Spleen (tissue), 11 donors: ENCODE data around the gene FLT3LG. TPM values are rescaled to one million over a fixed set of nuclear protein-coding genes. Genes with fewer than 3 reads are reported as not detected.

ENCODE experiments used
- DNase-seq: peaks from one replicate; pipeline ENCODE4 v3.0.0-alpha.2; 2020
- H3K27ac ChIP-seq, 8 donors: fragments of 200-600 bp; sonication (generic) in 7 of 8; 1 replicate in 4 of 8; 2 replicates in 4 of 8; pipeline versions ENCODE4 v1.5.0 to v1.8.0; 2016 to 2021; ENCODE audit warnings: inconsistent platforms in 4 of 8, mild to moderate bottlenecking in 4 of 8, moderate library complexity in 1 of 8
- H3K27me3 ChIP-seq, 7 donors: fragments of 200-600 bp; sonication (generic) in 6 of 7; replicated peaks in 1 of 7; 1 replicate in 4 of 7; 2 replicates in 3 of 7; pipeline versions ENCODE4 v1.5.0 to v1.8.0; 2016 to 2021; ENCODE audit warnings: inconsistent platforms in 3 of 7, mild to moderate bottlenecking in 1 of 7
- H3K36me3 ChIP-seq, 6 donors: fragments of 200-600 bp; sonication (generic) in 5 of 6; 1 replicate in 4 of 6; 2 replicates in 2 of 6; pipeline versions ENCODE4 v1.5.0 to v1.8.0; 2016 to 2021; ENCODE audit warnings: inconsistent platforms in 2 of 6
- H3K4me1 ChIP-seq, 6 donors: fragments of 200-600 bp; sonication (generic) in 5 of 6; 1 replicate in 3 of 6; 2 replicates in 3 of 6; pipeline versions ENCODE4 v1.5.0 to v1.8.0; 2016 to 2021; ENCODE audit warnings: inconsistent platforms in 3 of 6
- H3K4me3 ChIP-seq, 8 donors: fragments of 200-600 bp; sonication (generic) in 7 of 8; 1 replicate in 4 of 8; 2 replicates in 4 of 8; pipeline versions ENCODE4 v1.5.0 to v1.8.0; 2016 to 2021; ENCODE audit warnings: inconsistent platforms in 4 of 8, mild to moderate bottlenecking in 4 of 8, moderate library complexity in 2 of 8
- H3K9me3 ChIP-seq, 8 donors: fragments of 200-600 bp; sonication (generic) in 7 of 8; 1 replicate in 4 of 8; 2 replicates in 4 of 8; pipeline versions ENCODE4 v1.5.0 to v1.8.0; 2016 to 2021; ENCODE audit warnings: inconsistent platforms in 4 of 8
- CTCF ChIP-seq, 11 experiments: fragments of 200-600 bp in 7 of 11; fragments of 450-650 bp in 4 of 11; sonication (generic) in 4 of 11; IDR thresholded peaks in 8 of 11; conservative IDR thresholded peaks in 3 of 11; 1 replicate in 7 of 11; 2 replicates in 4 of 11; pipeline versions ENCODE4 v1.4.0 to v1.8.0; 2016 to 2021; ENCODE audit warnings: antibody characterized with exemption in 11 of 11, inconsistent platforms in 4 of 11, mild to moderate bottlenecking in 1 of 11
- POLR2A ChIP-seq, 3 donors: fragments of 450-650 bp; IDR thresholded peaks; one replicate each; pipeline ENCODE4 v1.5.1; 2017; ENCODE audit warnings: antibody characterized with exemption in 3 of 3, mild to moderate bottlenecking in 1 of 3
- POLR2AphosphoS5 ChIP-seq, 3 donors: sonication (generic); formaldehyde crosslinking; IDR thresholded peaks; one replicate each; pipeline ENCODE4 v1.5.1; 2017; ENCODE audit warnings: antibody characterized with exemption in 3 of 3
- WGBS, 5 donors: extraction: QIAGEN DNeasy Blood & Tissue Kit in 3 of 5; methylation state at CpG; one replicate each; pipeline versions ENCODE4 v1.1.5 to v1.1.7; 2013 to 2018; 5-methylcytosine and 5-hydroxymethylcytosine counted together
- intact Hi-C: fragments of 100-400 bp; cut with DNase I; formaldehyde crosslinking; loops from one replicate; pipeline ENCODE4 v1.15.0; 2023; ENCODE audit warnings: low total_unique reads
- polyA plus RNA-seq, 3 donors: library from polyadenylated mRNA; stranded (reverse); fragments of 200-250 nt; gene quantifications; one replicate each; pipeline ENCODE4 v1.2.1, GENCODE V29; 2013
- total RNA-seq, 7 donors: library from RNA; depleted of rRNA in 3 of 7; stranded (reverse); fragments of >200 nt in 3 of 7; fragmentation: NEBNext Ultra II Directional in 4 of 7; extraction: Animal tissue kit (Norgen Biotek cat#: 25700) in 4 of 7; gene quantifications; one replicate each; pipeline versions ENCODE4 v1.1.0 to v1.2.1, GENCODE V29; 2016 to 2021
- donor health status: healthy with polysubstance abuse.
- donor health status: DM: no; HTN: no; CAD: no; lungs with moderate emphysema.
- donor health status: DM: no; HTN: no; CAD: no.
- donor health status: Bipolar disorder and iron deficiency.
- donor health status: healthy.
- donor health status: DM: no; HTN: no; CAD: no.
- donor health status: DM: yes; HTN: yes; CAD: no.

The FLT3LG gene
- total and polyA plus RNA-seq, 10 donors, result 11.2 to 32.8 (median 22.0) TPM

- DNase-seq, result no peak
- peaks cover 0 to 73% (median 35%) of the 10 kb centered on the region in 6 donors for H3K36me3 ChIP-seq
- intact Hi-C loops, result no loop called here
Measured at GRCh38 chr19:49468199-49468598, 5.8 kb upstream of the FLT3LG start.

GRCh38 chr19:49468746-49469447 lies 5.1 kb upstream of the FLT3LG start:
- no peaks in the 10 kb centered on the region for H3K9me3 ChIP-seq
- peaks cover 0 to 69% (median 32%) of the 10 kb centered on the region in 6 donors for H3K36me3 ChIP-seq
- H3K4me1 ChIP-seq, result peaks cover 28 to 68% (median 48%) of the 10 kb centered on the region in 6 donors
- TF ChIP-seq POLR2AphosphoS5 (IDR thresholded peaks at IDR 0.05) (peak in 2 of 3 donors; percentile 81), POLR2A (IDR thresholded peaks at IDR 0.05) (no peak), CTCF (IDR thresholded peaks at IDR 0.05 in 8 of 11, conservative IDR thresholded peaks at IDR 0.05 in 3 of 11) (peak in 1 of 11 experiments; percentile 4)
- WGBS, 5 donors, result 44 to 47% (median 46%) methylated on average over 15 of the region's 15 CpGs
- H3K27me3 ChIP-seq, result no peaks in the 10 kb centered on the region
- H3K4me3 ChIP-seq, result peak overlapping the region in 1 of 8 donors; percentile 31
- DNase-seq, result peak; percentile 92
- intact Hi-C loops, result no loop called here
- peak overlapping the region; percentile 60 to 89 (median 72) for H3K27ac ChIP-seq

More at GRCh38 chr19:49468199-49468598, 5.8 kb upstream of the FLT3LG start:
- Histone ChIP-seq H3K4me1 (peaks cover 23 to 62% (median 42%) of the 10 kb centered on the region in 6 donors), H3K27ac (peak overlapping the region; percentile 60 to 89 (median 72)), H3K4me3 (no peak overlapping the region), H3K9me3 (no peaks in the 10 kb centered on the region), H3K27me3 (no peaks in the 10 kb centered on the region)
- WGBS, 5 donors, result 86 to 94% (median 89%) methylated on average over 15 to 19 of the region's 19 CpGs
- TF ChIP-seq CTCF (IDR thresholded peaks at IDR 0.05 in 8 of 11, conservative IDR thresholded peaks at IDR 0.05 in 3 of 11), result no peak
- TF ChIP-seq POLR2AphosphoS5 (IDR thresholded peaks at IDR 0.05), result peak in 1 of 3 donors; percentile 31

- peak overlapping the region; percentile 60 to 89 (median 72) for H3K27ac ChIP-seq
- 31 to 50% (median 48%) methylated on average over 21 to 25 of the region's 25 CpGs for WGBS, 5 donors
- intact Hi-C loops, result no loop called here
- no peaks in the 10 kb centered on the region for H3K27me3 ChIP-seq
- peak; percentile 94 for DNase-seq
- H3K9me3 ChIP-seq, result no peaks in the 10 kb centered on the region
- peaks cover 28 to 70% (median 53%) of the 10 kb centered on the region in 6 donors for H3K4me1 ChIP-seq
- peak overlapping the region in 1 of 8 donors; percentile 31 for H3K4me3 ChIP-seq
- H3K36me3 ChIP-seq, result peaks cover 0 to 58% (median 23%) of the 10 kb centered on the region in 6 donors
- TF ChIP-seq POLR2AphosphoS5 (IDR thresholded peaks at IDR 0.05), result peak; percentile 76 to 86 (median 81)
- TF ChIP-seq POLR2A (IDR thresholded peaks at IDR 0.05), result no peak
- peak; percentile 46 to 80 (median 74) for TF ChIP-seq CTCF (IDR thresholded peaks at IDR 0.05 in 8 of 11, conservative IDR thresholded peaks at IDR 0.05 in 3 of 11)
Measured at GRCh38 chr19:49469828-49470614, 4.0 kb upstream of the FLT3LG start.

- Histone ChIP-seq H3K9me3 (no peaks in the 10 kb centered on the region), H3K27ac (peak overlapping the region; percentile 60 to 89 (median 72)), H3K27me3 (no peaks in the 10 kb centered on the region), H3K36me3 (peaks cover 0 to 52% (median 20%) of the 10 kb centered on the region in 6 donors), H3K4me3 (no peak overlapping the region), H3K4me1 (peaks cover 28 to 76% (median 57%) of the 10 kb centered on the region in 6 donors)
- TF ChIP-seq POLR2AphosphoS5 (IDR thresholded peaks at IDR 0.05) (no peak), CTCF (IDR thresholded peaks at IDR 0.05 in 8 of 11, conservative IDR thresholded peaks at IDR 0.05 in 3 of 11) (no peak), POLR2A (IDR thresholded peaks at IDR 0.05) (no peak)
- DNase-seq, result no peak
- intact Hi-C loops, result no loop called here
- WGBS, 5 donors, result 49 to 54% (median 53%) methylated on average over 8 of the region's 8 CpGs
Measured at GRCh38 chr19:49470615-49470978, 3.4 kb upstream of the FLT3LG start.
